HepG2 (cell line): ENCODE measurements around the gene TMEM250. TPM values are rescaled to one million over a fixed set of nuclear protein-coding genes. Genes with fewer than 3 reads are reported as not detected.

Source experiments
- ATAC-seq: fragments of 200-7000 bp; cut with Tn5 transposase; 3 replicates; pipeline ENCODE4 v1.9.1; 2020; ENCODE audit warnings: mild to moderate bottlenecking, moderate library complexity
- BruUV-seq: library from RNA; stranded (reverse); fragments of 400-500 nt; replicated peaks from 2 replicates; lab custom pipeline; 2021; lab: Mats Ljungman, UMichigan
- CTCF ChIA-PET: fragments of 300-600 bp; formaldehyde crosslinking; extraction: SDS; loops from one replicate; lab custom pipeline; 2021; ENCODE audit warnings: low total read pairs, inconsistent platforms, low intra/inter-chr PET ratio; lab: Yijun Ruan, JAX
- POLR2A ChIA-PET: fragments of 350-600 bp; sonication (Branson Sonifier 250); formaldehyde crosslinking; loops from one replicate; lab custom pipeline; 2020; ENCODE audit warnings: antibody characterized with exemption, inconsistent platforms; lab: Yijun Ruan, JAX
- DNase-seq: peaks from one replicate; pipeline ENCODE4 v3.0.0-alpha.2; 2015; ENCODE audit warnings: low spot score
- FAIRE-seq: peaks from 3 replicates; lab custom pipeline; 2011; peaks lifted over from hg19 to GRCh38; lab: Jason Lieb, UNC
- H2AFZ ChIP-seq: one replicate; pipeline ENCODE4 v1.6.1; 2011; ENCODE audit warnings: low read length, inconsistent platforms
- H3K27ac ChIP-seq: fragments of 300-600 bp; 3 replicates; pipeline ENCODE4 v1.8.0; 2011; ENCODE audit warnings: mixed run types, mild to moderate bottlenecking, mixed read lengths, low read length, inconsistent platforms; ENCODE audit not compliant: insufficient read depth; ENCODE audit errors: extremely low read length
- H3K27me3 ChIP-seq, 2 experiments: fragments of 200-600 bp in 1 of 2; 2 replicates in 1 of 2; 3 replicates in 1 of 2; pipeline versions ENCODE4 v1.6.0 to v1.8.0; 2011; ENCODE audit warnings: low read length in 2 of 2, mild to moderate bottlenecking in 2 of 2, moderate library complexity in 2 of 2, inconsistent platforms in 1 of 2; ENCODE audit not compliant: insufficient read depth in 2 of 2, control insufficient read depth in 1 of 2
- H3K36me3 ChIP-seq, 2 experiments: fragments of 200-600 bp in 1 of 2; replicated peaks in 1 of 2; 2 replicates in 1 of 2; 3 replicates in 1 of 2; pipeline versions ENCODE4 v1.5.1 to v1.8.0; 2011; ENCODE audit warnings: low read length in 2 of 2, inconsistent platforms in 1 of 2; ENCODE audit not compliant: insufficient read depth in 2 of 2, control insufficient read depth in 1 of 2
- H3K4me1 ChIP-seq: 2 replicates; pipeline ENCODE4 v1.5.1; 2012; ENCODE audit warnings: low read length, inconsistent platforms; ENCODE audit not compliant: insufficient read depth
- H3K4me2 ChIP-seq: 2 replicates; pipeline ENCODE4 v1.6.0; 2011; ENCODE audit warnings: low read depth, low read length, inconsistent platforms
- H3K4me3 ChIP-seq, 3 experiments: fragments of 200-600 bp in 1 of 3; sonication (generic), shearing (Covaris generic) in 1 of 3; replicated peaks in 1 of 3; 2 replicates each; pipeline ENCODE4 v1.5.1; 2011 to 2016; ENCODE audit warnings: low read length in 3 of 3, inconsistent platforms in 2 of 3, low read depth in 2 of 3, mild to moderate bottlenecking in 2 of 3, control low read depth in 1 of 3, mixed read lengths in 1 of 3; ENCODE audit not compliant: insufficient read depth in 1 of 3
- H3K79me2 ChIP-seq: one replicate; pipeline ENCODE4 v1.6.1; 2011; ENCODE audit warnings: low read length, inconsistent platforms; ENCODE audit not compliant: insufficient read depth
- H3K9ac ChIP-seq: 2 replicates; pipeline ENCODE4 v1.6.0; 2011; ENCODE audit warnings: mild to moderate bottlenecking, low read depth, low read length, inconsistent platforms; ENCODE audit not compliant: insufficient read depth
- H3K9me3 ChIP-seq: 2 replicates; pipeline ENCODE4 v1.5.1; 2012; ENCODE audit warnings: mild to moderate bottlenecking, low read length
- H4K20me1 ChIP-seq: 2 replicates; pipeline ENCODE4 v1.6.0; 2011; ENCODE audit warnings: inconsistent platforms, mild to moderate bottlenecking, low read length, moderate library complexity; ENCODE audit not compliant: insufficient read depth
- FIP1L1 ChIP-seq: fragments of 200-400 bp; formaldehyde crosslinking; IDR thresholded peaks from 2 replicates; pipeline ENCODE4 v1.6.1; 2018; ENCODE audit warnings: low read depth, mild to moderate bottlenecking, low read length, moderate library complexity, borderline replicate concordance; ENCODE audit not compliant: insufficient read depth
- HOXA5 ChIP-seq: sonication (generic); formaldehyde crosslinking; IDR thresholded peaks from 2 replicates; pipeline ENCODE4 v1.4.0; 2020; ENCODE audit warnings: missing genetic modification reagents
- KMT2B ChIP-seq: IDR thresholded peaks from 2 replicates; pipeline ENCODE4 v1.6.1; 2016; ENCODE audit warnings: missing genetic modification reagents, missing compliant biosample characterization
- MBNL3 ChIP-seq: fragments of 250-450 bp; sonication (Bioruptor Pico); conservative IDR thresholded peaks from 2 replicates; pipeline ENCODE4 v1.8.0; 2022; ENCODE audit warnings: mild to moderate bottlenecking, inconsistent platforms
- PAWR ChIP-seq: sonication (generic); formaldehyde crosslinking; IDR thresholded peaks from 2 replicates; pipeline ENCODE4 v1.4.0; 2020; ENCODE audit warnings: missing genetic modification reagents, mild to moderate bottlenecking, borderline replicate concordance
- SUZ12 ChIP-seq: fragments of 150-350 bp; IDR thresholded peaks from 2 replicates; pipeline ENCODE4 v1.6.1; 2014; ENCODE audit warnings: low read depth, low read length
- ZMYM4 ChIP-seq: sonication (generic); formaldehyde crosslinking; IDR thresholded peaks from 2 replicates; pipeline ENCODE4 v1.8.1; 2023; ENCODE audit warnings: mild to moderate bottlenecking, missing genetic modification reagents
- ZNF713 ChIP-seq: sonication (generic); formaldehyde crosslinking; IDR thresholded peaks from 2 replicates; pipeline ENCODE4 v1.4.0; 2020; ENCODE audit warnings: mild to moderate bottlenecking, missing genetic modification reagents
- WGBS: methylation state at CpG from one replicate; pipeline ENCODE4 v1.1.6; 2017; ENCODE audit warnings: low lambda C conversion rate; 5-methylcytosine and 5-hydroxymethylcytosine counted together
- in situ Hi-C: cut with HindIII; loops from 2 replicates; pipeline ENCODE4 v1.10.0; 2017; ENCODE audit warnings: low pct_unique_long_range_greater_than_20kb; ENCODE audit not compliant: extremely low pct_ligation_motif_present
- intact Hi-C: fragments of 100-400 bp; cut with micrococcal nuclease; formaldehyde crosslinking; loops from one replicate; pipeline ENCODE4 v1.10.0; 2022; ENCODE audit not compliant: unreplicated experiment
- polyA plus RNA-seq, 8 experiments: library from polyadenylated mRNA; depleted of rRNA in 3 of 8; stranded (reverse) in 7 of 8; unstranded in 1 of 8; fragments of >200 nt; fragmentation: Illumina TruSeq in 4 of 8; extraction: Trizol in 4 of 8; gene quantifications; 2 replicates each; pipeline versions ENCODE4 v1.2.1 to v1.2.3, GENCODE V29; 2011 to 2016; ENCODE audit warnings: low read depth in 4 of 8, missing spikeins in 1 of 8, mixed read lengths in 1 of 8; ENCODE audit not compliant: insufficient read depth in 1 of 8
- total RNA-seq, 5 experiments: library from RNA; depleted of rRNA; stranded (reverse); fragments of >200 nt; fragmentation: Illumina TruSeq; extraction: Trizol; gene quantifications; 2 replicates each; pipeline ENCODE4 v1.2.3, GENCODE V29; 2016; ENCODE audit warnings: low read depth in 1 of 5
- TF ChIP-seq, protein P1 (sequence below): sonication (generic); formaldehyde crosslinking; IDR thresholded peaks from 2 replicates; pipeline ENCODE4 v1.5.0; 2020; ENCODE audit warnings: mild to moderate bottlenecking, missing genetic modification reagents, borderline replicate concordance

Gene TMEM250
- total and polyA plus RNA-seq, 2 of the 13 experiments (the other 11 are each of a cell fraction or from before 2014, with no cell fraction given), result 5.5 to 13.9 TPM

DNA sequence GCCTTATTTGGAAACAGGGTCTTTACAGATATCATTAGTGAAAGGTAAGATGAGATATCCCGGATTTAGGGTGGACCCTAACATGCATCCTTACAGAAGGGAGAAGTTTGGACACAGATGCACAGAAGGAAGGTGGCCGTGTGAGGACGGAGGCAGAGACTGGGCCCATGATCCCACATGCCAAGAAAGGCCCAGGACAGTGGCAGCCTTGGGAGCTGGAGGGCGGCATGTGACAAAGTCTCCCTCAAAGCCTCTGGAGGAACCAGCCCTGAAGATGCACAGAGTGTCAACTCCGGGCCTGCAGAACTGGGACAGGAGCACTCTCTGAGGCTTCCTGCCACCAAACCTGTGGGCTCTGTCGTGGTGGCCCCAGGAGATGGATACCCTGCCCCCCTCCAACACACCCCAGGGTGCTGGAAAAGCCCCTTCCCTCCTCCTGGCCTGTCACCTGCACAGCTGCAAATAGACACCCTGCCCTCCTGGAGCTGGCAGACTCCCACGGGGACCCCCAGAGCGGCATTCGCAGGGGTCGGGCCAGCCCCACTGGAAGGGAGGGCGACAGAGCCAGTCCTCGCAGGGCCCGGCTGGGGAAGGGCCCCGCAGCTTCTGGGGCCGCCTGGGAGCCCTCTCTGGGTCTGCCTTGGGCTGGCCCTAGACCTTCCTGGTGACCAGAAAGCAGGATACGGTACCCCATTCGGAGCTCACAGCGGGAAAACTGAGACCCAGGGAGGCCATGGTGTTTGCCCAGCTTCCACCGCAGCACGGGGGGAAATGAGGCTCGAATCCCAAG, 31.5 kb downstream of the TMEM250 start:
- Histone ChIP-seq H3K4me3 (no peak overlapping the region), H3K27ac (no peak overlapping the region), H3K4me2 (no peak overlapping the region), H3K36me3 (0 out of 5 replicates have a peak, but pooled peaks cover 3 to 8% of the 10 kb centered on the region in 2 experiments), H3K4me1 (peaks cover 21% of the 10 kb centered on the region), H4K20me1 (peaks cover 29% of the 10 kb centered on the region; the same call in 1 of the 2 replicates), H3K79me2 (peaks cover 83% of the 10 kb centered on the region), H3K9me3 (no peaks in the 10 kb centered on the region), H3K27me3 (no peaks in the 10 kb centered on the region), H2AFZ (no peak overlapping the region), H3K9ac (no peak overlapping the region)
- ATAC-seq, result no peak
- ChIA-PET POLR2A (no interaction called here), CTCF (no interaction called here)
- FAIRE-seq, result no peak
- in situ Hi-C loops (no loop called here), intact Hi-C loops (no loop called here)
- BruUV-seq, result no TSS peak
- TF ChIP-seq SUZ12 (no peak), ZMYM4 (no peak), MBNL3 (no peak), HOXA5 (no peak), FIP1L1 (no peak), PAWR (no peak), ZNF713 (CRISPR knock-in tag) (no peak), KMT2B (CRISPR knock-in tag) (no peak)
- TF ChIP-seq, protein P1, sequence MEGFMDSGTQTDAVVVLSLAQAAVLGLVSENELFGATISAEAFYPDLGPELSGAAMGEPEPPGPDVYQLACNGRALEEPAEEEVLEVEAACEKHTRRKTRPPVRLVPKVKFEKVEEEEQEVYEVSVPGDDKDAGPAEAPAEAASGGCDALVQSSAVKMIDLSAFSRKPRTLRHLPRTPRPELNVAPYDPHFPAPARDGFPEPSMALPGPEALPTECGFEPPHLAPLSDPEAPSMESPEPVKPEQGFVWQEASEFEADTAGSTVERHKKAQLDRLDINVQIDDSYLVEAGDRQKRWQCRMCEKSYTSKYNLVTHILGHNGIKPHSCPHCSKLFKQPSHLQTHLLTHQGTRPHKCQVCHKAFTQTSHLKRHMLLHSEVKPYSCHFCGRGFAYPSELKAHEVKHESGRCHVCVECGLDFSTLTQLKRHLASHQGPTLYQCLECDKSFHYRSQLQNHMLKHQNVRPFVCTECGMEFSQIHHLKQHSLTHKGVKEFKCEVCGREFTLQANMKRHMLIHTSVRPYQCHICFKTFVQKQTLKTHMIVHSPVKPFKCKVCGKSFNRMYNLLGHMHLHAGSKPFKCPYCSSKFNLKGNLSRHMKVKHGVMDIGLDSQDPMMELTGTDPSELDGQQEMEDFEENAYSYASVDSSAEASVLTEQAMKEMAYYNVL, result no peak
- no peak for DNase-seq
- 100% methylated on average over 7 of the region's 21 CpGs for WGBS
